Retinal pigment epithelial cell (primary cell): ENCODE results near the gene TRAF7.

Experiments used
- DNase-seq: peaks from one replicate; pipeline ENCODE4 v3.0.0-alpha.2; 2010; ENCODE audit warnings: low read depth
- H3K4me3 ChIP-seq: 2 replicates; pipeline ENCODE4 v1.5.1; 2011; ENCODE audit warnings: mild to moderate bottlenecking, low read length, control low read depth, moderate library complexity
- TF ChIP-seq, protein P1 (sequence below): conservative IDR thresholded peaks from 2 replicates; pipeline ENCODE4 v1.5.1; 2011; ENCODE audit warnings: low read depth, low read length, control low read depth, inconsistent platforms

Gene TRAF7

GRCh38 chr16:2151188-2152091 is 4.1 kb upstream of the TRAF7 start:
- H3K4me3 ChIP-seq = peak overlapping the region; percentile 20

DNA sequence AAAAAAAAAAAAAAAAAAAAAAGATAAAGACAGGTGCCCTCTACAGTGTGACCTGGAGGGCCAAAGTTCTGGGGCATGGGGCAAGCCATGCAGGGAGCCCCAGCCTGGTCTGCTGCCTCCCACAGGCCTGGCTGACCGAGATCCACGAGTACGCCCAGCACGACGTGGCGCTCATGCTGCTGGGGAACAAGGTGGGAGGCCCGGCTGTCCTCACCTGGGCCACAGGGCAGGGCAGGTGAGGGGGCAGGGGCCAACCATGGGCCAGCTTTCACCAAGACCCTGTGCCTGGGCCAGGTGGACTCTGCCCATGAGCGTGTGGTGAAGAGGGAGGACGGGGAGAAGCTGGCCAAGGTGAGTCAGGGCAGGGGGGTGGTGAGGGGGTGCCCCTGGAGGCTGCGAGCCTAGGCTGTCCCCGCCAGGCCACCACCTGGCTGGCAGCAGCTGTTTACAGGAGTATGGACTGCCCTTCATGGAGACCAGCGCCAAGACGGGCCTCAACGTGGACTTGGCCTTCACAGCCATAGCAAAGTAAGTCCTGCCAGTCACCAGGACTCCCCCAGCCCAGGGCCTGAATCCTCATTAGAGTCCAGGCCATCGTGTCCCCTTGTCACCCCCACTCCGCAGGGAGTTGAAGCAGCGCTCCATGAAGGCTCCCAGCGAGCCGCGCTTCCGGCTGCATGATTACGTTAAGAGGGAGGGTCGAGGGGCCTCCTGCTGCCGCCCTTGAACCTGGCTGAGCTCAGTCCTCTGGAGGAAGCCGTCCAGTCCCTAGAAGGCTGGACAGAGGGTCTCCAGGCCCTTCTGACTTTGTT is 2.7 kb upstream of the TRAF7 start:
- peak overlapping the region; percentile 88 for H3K4me3 ChIP-seq
- TF ChIP-seq, protein P1, sequence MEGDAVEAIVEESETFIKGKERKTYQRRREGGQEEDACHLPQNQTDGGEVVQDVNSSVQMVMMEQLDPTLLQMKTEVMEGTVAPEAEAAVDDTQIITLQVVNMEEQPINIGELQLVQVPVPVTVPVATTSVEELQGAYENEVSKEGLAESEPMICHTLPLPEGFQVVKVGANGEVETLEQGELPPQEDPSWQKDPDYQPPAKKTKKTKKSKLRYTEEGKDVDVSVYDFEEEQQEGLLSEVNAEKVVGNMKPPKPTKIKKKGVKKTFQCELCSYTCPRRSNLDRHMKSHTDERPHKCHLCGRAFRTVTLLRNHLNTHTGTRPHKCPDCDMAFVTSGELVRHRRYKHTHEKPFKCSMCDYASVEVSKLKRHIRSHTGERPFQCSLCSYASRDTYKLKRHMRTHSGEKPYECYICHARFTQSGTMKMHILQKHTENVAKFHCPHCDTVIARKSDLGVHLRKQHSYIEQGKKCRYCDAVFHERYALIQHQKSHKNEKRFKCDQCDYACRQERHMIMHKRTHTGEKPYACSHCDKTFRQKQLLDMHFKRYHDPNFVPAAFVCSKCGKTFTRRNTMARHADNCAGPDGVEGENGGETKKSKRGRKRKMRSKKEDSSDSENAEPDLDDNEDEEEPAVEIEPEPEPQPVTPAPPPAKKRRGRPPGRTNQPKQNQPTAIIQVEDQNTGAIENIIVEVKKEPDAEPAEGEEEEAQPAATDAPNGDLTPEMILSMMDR = no peak
- no peak for DNase-seq

More at GRCh38 chr16:2151188-2152091, 4.1 kb upstream of the TRAF7 start:
- TF ChIP-seq, protein P1 = no peak
- DNase-seq = no peak

DNA sequence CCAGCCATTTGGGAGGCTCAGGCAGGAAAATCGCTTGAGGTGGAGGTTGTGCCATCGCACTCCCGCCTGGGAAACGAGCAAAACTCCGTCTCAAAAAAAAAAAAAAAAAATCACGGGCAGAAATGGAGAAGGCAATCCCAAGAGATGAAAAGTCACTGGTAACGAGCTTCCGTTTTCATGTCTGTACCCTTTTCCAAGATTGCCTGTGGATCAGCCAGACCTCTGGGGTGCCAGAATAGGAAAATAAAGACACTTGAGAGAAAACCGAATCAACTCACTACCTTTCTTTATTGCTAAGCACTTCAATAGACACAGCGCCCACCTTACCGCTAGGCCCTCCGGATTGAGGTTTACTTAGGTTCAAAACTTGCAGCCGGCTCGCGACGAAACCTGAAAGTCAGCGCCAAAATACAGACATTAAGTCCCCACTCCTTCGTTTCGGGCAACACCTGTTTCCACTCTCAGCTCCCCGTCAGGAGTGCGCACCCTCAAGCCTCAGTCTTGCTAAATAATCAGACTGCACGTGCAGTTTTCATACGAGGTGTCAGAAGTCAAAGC is 970 bp upstream of the TRAF7 start:
- DNase-seq = no peak
- TF ChIP-seq, protein P1 = no peak
- peak overlapping the region; percentile 88 for H3K4me3 ChIP-seq

- TF ChIP-seq, protein P1 = no peak
- DNase-seq = no peak
- peak overlapping the region; percentile 91 for H3K4me3 ChIP-seq
These were observed 631 bp downstream of the TRAF7 start for GRCh38 chr16:2155977-2156848.

- H3K4me3 ChIP-seq = peak overlapping the region; percentile 91
- no peak for DNase-seq
- TF ChIP-seq, protein P1 = no peak
These were observed 1.3 kb downstream of the TRAF7 start for GRCh38 chr16:2156849-2157224.

DNA sequence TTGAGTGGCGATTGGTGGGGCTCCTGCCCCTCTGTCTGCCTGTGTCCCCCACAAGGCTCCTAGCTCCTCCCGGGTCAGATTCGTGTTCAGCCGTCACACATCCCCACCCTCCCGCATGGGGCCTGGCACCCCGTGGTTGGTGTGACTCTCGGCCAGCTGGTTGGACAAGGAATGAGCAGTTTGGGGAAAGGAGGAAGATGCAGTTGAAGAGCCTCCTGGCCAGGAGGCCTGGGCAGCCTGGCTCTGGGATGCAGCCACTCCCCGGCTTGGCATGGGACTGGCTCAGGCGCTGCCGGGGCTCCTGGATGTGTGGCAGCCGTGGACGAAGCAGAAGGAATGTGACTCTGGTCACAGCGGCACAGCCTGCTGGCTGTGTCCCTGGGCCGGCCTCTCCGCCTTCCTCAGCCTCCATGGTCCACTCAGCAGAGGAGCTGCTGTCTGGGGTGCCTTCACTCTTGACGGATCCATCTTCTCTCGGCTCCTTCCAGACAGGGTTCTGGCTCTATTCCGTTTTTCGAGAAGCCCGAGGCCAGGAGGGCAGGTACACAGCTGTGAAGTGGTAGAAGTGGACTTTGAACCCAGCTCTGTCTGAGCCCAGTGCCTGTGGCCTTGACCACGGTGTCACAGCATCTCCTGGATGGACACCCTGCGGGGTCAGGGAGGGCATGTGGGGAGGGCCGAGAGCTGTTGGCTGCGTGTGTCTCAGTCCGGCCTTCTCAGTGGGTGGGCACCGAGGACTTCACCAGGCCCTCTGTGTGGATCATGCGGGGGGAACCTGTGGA is 2.1 kb downstream of the TRAF7 start:
- no peak overlapping the region for H3K4me3 ChIP-seq
- TF ChIP-seq, protein P1 = no peak
- DNase-seq = no peak
